K562 (cell line): Measurements from ENCODE around the gene DOK3. TPM values are rescaled to one million over a fixed set of nuclear protein-coding genes. Genes with fewer than 3 reads are reported as not detected.
A peak's percentile ranks its signal among the peaks of the same experiment; 100 is the strongest.

Experiments used
- ATF7 ChIP-seq: fragments of 450-650 bp; IDR thresholded peaks from 2 replicates; pipeline ENCODE4 v1.7.1; 2014; ENCODE audit warnings: mild to moderate bottlenecking, moderate library complexity
- CHD4 ChIP-seq: fragments of 200-600 bp; sonication (generic); IDR thresholded peaks from 3 replicates; pipeline ENCODE4 v1.6.1; 2012; ENCODE audit warnings: low read depth, mild to moderate bottlenecking, mixed read lengths, low read length, inconsistent platforms; ENCODE audit not compliant: insufficient read depth, insufficient replicate concordance, poor library complexity, severe bottlenecking
- CTBP1 ChIP-seq: fragments of 450-650 bp; IDR thresholded peaks from 2 replicates; pipeline ENCODE4 v1.6.1; 2016; ENCODE audit warnings: borderline replicate concordance
- FOSL1 ChIP-seq: fragments of 200-800 bp; sonication (Bioruptor generic); conservative IDR thresholded peaks from 2 replicates; pipeline ENCODE4 v1.6.1; 2016; ENCODE audit warnings: missing genetic modification characterization, missing compliant biosample characterization
- FOXP1 ChIP-seq: sonication (generic); formaldehyde crosslinking; IDR thresholded peaks from 2 replicates; pipeline ENCODE4 v1.8.0; 2022; ENCODE audit warnings: mild to moderate bottlenecking, missing genetic modification reagents
- GABPA ChIP-seq: fragments of 200-800 bp; sonication (Bioruptor generic); conservative IDR thresholded peaks from 2 replicates; pipeline ENCODE4 v1.6.1; 2016; ENCODE audit warnings: low read depth, missing genetic modification characterization, missing compliant biosample characterization
- KLF6 ChIP-seq: fragments of 250-450 bp; sonication (Bioruptor Pico); IDR thresholded peaks from 2 replicates; pipeline ENCODE4 v1.4.0; 2020; ENCODE audit warnings: mild to moderate bottlenecking, moderate library complexity, borderline replicate concordance
- RBM25 ChIP-seq: fragments of 200-400 bp; formaldehyde crosslinking; IDR thresholded peaks from 2 replicates; pipeline ENCODE4 v1.6.1; 2018; ENCODE audit warnings: low read length, low read depth, moderate library complexity; ENCODE audit not compliant: severe bottlenecking
- RCOR1 ChIP-seq, 2 experiments: IDR thresholded peaks; 2 replicates each; pipeline ENCODE4 v1.6.1; 2012; ENCODE audit warnings: low read depth in 2 of 2, low read length in 2 of 2, borderline replicate concordance in 1 of 2, improper control_type of control experiment in 1 of 2
- SMARCA5 ChIP-seq: fragments of 450-650 bp; IDR thresholded peaks from 2 replicates; pipeline ENCODE4 v1.6.1; 2016
- SRSF3 ChIP-seq: fragments of 200-400 bp; formaldehyde crosslinking; IDR thresholded peaks from 2 replicates; pipeline ENCODE4 v1.6.1; 2016; ENCODE audit warnings: mild to moderate bottlenecking, low read length, moderate library complexity; ENCODE audit not compliant: insufficient read depth
- TEAD4 ChIP-seq, 2 experiments: sonication (generic) in 1 of 2; formaldehyde crosslinking in 1 of 2; IDR thresholded peaks; 2 replicates each; pipeline versions ENCODE4 v1.6.1 to v1.8.0; 2012 to 2022; ENCODE audit warnings: borderline replicate concordance in 1 of 2, inconsistent platforms in 1 of 2, low read length in 1 of 2, mild to moderate bottlenecking in 1 of 2, missing genetic modification reagents in 1 of 2
- YY1 ChIP-seq, 3 experiments: IDR thresholded peaks; 2 replicates each; pipeline ENCODE4 v1.6.1; 2011; ENCODE audit warnings: low read length in 2 of 3, mild to moderate bottlenecking in 2 of 3, moderate library complexity in 2 of 3, borderline replicate concordance in 1 of 3, control low read depth in 1 of 3, low read depth in 1 of 3; ENCODE audit not compliant: insufficient read depth in 3 of 3, insufficient replicate concordance in 2 of 3, control insufficient read depth in 1 of 3, insufficient read length in 1 of 3; ENCODE audit errors: extremely low read depth in 1 of 3
- ZNF212 ChIP-seq: fragments of 450-650 bp; formaldehyde crosslinking; IDR thresholded peaks from 2 replicates; pipeline ENCODE4 v1.4.0; 2020; ENCODE audit warnings: mild to moderate bottlenecking
- ZNF696 ChIP-seq: fragments of 250-450 bp; sonication (Bioruptor Pico); conservative IDR thresholded peaks from 2 replicates; pipeline ENCODE4 v1.4.0; 2020; ENCODE audit warnings: mild to moderate bottlenecking, moderate library complexity
- polyA plus RNA-seq, 8 experiments: library from polyadenylated mRNA; depleted of rRNA in 4 of 8; stranded (reverse) in 5 of 8; unstranded in 3 of 8; fragments of >200 nt; fragmentation: Nextera tagmentation in 2 of 8; fragmentation: Illumina TruSeq in 1 of 8; extraction: Ambion mirVana in 2 of 8; extraction: Trizol in 1 of 8; gene quantifications; 2 replicates each; pipeline versions ENCODE4 v1.2.1 to v1.2.3, GENCODE V29; 2011 to 2014; ENCODE audit warnings: inconsistent platforms in 1 of 8, missing spikeins in 1 of 8
- total RNA-seq, 7 experiments: library from RNA; depleted of rRNA in 6 of 7; stranded (reverse); fragments of >200 nt in 6 of 7; fragmentation: Illumina TruSeq in 2 of 7; extraction: Trizol in 2 of 7; gene quantifications; 2 replicates each; pipeline versions ENCODE4 v1.2.1 to v1.2.3, GENCODE V29; 2011 to 2021; ENCODE audit warnings: low replicate concordance in 1 of 7
- TF ChIP-seq, protein P1 (sequence below), 2 experiments: fragments of 450-650 bp; IDR thresholded peaks; 2 replicates each; pipeline ENCODE4 v1.6.1; 2018; ENCODE audit warnings: mild to moderate bottlenecking in 2 of 2, low read depth in 1 of 2; ENCODE audit not compliant: partially characterized antibody in 2 of 2
- TF ChIP-seq, protein P2 (sequence below): conservative IDR thresholded peaks from 2 replicates; pipeline ENCODE4 v1.6.1; 2011; ENCODE audit warnings: low read depth, mild to moderate bottlenecking, low read length; ENCODE audit not compliant: control insufficient read depth
- TF ChIP-seq, protein P3 (sequence below): fragments of 450-650 bp; IDR thresholded peaks from 2 replicates; pipeline ENCODE4 v1.6.1; 2014; ENCODE audit warnings: low read depth, mild to moderate bottlenecking, moderate library complexity, borderline replicate concordance

The DOK3 gene
- total and polyA plus RNA-seq, 9 of the 15 experiments (the other 6 are each of a cell fraction or from before 2014, with no cell fraction given): 1.3 to 23.0 (median 8.0) TPM

DNA sequence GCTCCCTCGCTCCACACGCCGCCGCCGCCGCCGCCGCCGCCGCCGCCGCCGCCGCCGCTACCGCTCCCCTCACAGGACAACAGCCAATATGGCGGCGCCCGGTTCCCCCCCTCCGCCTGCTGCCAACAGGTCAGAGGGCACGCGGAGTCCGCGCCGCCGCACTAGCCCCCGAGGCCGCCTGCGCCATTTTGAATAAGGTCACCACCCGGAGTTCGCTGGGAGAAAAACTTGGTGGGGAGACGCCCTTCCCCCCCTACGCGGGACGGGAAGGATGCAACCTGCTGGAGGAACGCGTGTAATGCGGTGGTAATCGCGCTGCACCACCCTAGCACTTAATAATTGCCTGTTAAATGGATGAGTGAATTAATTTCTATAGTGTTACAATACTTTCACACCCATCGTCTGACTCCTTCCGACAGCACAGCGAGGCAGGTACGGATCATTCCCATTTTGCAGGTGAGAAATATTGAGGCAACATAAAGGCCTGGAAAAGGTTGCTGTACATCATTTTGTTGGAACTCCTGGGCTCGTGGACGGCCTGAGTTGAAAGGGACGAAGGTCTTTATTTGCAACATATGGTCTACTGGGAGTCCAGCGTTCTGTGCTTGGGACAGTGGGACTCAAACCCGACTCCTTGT, 45.0 kb upstream of the DOK3 start, which contains the start of gene FAM193B (continued):
- TF ChIP-seq, protein P1, sequence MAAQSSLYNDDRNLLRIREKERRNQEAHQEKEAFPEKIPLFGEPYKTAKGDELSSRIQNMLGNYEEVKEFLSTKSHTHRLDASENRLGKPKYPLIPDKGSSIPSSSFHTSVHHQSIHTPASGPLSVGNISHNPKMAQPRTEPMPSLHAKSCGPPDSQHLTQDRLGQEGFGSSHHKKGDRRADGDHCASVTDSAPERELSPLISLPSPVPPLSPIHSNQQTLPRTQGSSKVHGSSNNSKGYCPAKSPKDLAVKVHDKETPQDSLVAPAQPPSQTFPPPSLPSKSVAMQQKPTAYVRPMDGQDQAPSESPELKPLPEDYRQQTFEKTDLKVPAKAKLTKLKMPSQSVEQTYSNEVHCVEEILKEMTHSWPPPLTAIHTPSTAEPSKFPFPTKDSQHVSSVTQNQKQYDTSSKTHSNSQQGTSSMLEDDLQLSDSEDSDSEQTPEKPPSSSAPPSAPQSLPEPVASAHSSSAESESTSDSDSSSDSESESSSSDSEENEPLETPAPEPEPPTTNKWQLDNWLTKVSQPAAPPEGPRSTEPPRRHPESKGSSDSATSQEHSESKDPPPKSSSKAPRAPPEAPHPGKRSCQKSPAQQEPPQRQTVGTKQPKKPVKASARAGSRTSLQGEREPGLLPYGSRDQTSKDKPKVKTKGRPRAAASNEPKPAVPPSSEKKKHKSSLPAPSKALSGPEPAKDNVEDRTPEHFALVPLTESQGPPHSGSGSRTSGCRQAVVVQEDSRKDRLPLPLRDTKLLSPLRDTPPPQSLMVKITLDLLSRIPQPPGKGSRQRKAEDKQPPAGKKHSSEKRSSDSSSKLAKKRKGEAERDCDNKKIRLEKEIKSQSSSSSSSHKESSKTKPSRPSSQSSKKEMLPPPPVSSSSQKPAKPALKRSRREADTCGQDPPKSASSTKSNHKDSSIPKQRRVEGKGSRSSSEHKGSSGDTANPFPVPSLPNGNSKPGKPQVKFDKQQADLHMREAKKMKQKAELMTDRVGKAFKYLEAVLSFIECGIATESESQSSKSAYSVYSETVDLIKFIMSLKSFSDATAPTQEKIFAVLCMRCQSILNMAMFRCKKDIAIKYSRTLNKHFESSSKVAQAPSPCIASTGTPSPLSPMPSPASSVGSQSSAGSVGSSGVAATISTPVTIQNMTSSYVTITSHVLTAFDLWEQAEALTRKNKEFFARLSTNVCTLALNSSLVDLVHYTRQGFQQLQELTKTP (IDR thresholded peaks at IDR 0.05; ENCODE audit: low read depth in 1 of 2, partially characterized antibody in 2 of 2): peak in 1 of 2 experiments; percentile 52
- peak; percentile 97 to 99 (median 99) for TF ChIP-seq YY1 (IDR thresholded peaks at IDR 0.05; ENCODE audit: borderline replicate concordance in 1 of 3, control insufficient read depth in 1 of 3, extremely low read depth in 1 of 3, insufficient read depth in 3 of 3, insufficient read length in 1 of 3, insufficient replicate concordance in 2 of 3, low read depth in 1 of 3, low read length in 2 of 3)
- TF ChIP-seq CHD4: peak; percentile 90
- no peak for TF ChIP-seq SRSF3
- TF ChIP-seq FOSL1: no peak
- 0 out of 2 replicates have a peak, but pooled peaks have one; percentile 21 for TF ChIP-seq FOXP1 (CRISPR knock-in tag)
- TF ChIP-seq ZNF212 (CRISPR knock-in tag): no peak
- TF ChIP-seq TEAD4 (IDR thresholded peaks at IDR 0.05; ENCODE audit: low read length): 0 out of 2 replicates have a peak, but pooled peaks have one; percentile 26
- TF ChIP-seq TEAD4 (CRISPR knock-in tag; IDR thresholded peaks at IDR 0.05; ENCODE audit: borderline replicate concordance): no peak; the same call in 1 of the 2 replicates
- peak; percentile 71 for TF ChIP-seq ATF7
- TF ChIP-seq KLF6 (CRISPR knock-in tag): peak; percentile 71; the same call in 1 of the 2 replicates
- TF ChIP-seq, protein P2, sequence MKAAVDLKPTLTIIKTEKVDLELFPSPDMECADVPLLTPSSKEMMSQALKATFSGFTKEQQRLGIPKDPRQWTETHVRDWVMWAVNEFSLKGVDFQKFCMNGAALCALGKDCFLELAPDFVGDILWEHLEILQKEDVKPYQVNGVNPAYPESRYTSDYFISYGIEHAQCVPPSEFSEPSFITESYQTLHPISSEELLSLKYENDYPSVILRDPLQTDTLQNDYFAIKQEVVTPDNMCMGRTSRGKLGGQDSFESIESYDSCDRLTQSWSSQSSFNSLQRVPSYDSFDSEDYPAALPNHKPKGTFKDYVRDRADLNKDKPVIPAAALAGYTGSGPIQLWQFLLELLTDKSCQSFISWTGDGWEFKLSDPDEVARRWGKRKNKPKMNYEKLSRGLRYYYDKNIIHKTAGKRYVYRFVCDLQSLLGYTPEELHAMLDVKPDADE: peak; percentile 81
- TF ChIP-seq, protein P3, sequence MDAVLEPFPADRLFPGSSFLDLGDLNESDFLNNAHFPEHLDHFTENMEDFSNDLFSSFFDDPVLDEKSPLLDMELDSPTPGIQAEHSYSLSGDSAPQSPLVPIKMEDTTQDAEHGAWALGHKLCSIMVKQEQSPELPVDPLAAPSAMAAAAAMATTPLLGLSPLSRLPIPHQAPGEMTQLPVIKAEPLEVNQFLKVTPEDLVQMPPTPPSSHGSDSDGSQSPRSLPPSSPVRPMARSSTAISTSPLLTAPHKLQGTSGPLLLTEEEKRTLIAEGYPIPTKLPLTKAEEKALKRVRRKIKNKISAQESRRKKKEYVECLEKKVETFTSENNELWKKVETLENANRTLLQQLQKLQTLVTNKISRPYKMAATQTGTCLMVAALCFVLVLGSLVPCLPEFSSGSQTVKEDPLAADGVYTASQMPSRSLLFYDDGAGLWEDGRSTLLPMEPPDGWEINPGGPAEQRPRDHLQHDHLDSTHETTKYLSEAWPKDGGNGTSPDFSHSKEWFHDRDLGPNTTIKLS: 0 out of 2 replicates have a peak, but pooled peaks have one; percentile 30
- peak; percentile 57; the same call in 1 of the 2 replicates for TF ChIP-seq CTBP1
- TF ChIP-seq SMARCA5: peak; percentile 87
- TF ChIP-seq ZNF696 (CRISPR knock-in tag): no peak
- TF ChIP-seq RCOR1 (IDR thresholded peaks at IDR 0.05; ENCODE audit: borderline replicate concordance in 1 of 2, low read depth in 2 of 2, low read length in 2 of 2): peak in 1 of 2 experiments; percentile 68; a peak in 2 of 4 replicates
- 0 out of 2 replicates have a peak, but pooled peaks have one; percentile 30 for TF ChIP-seq GABPA
- peak; percentile 91 for TF ChIP-seq RBM25
